ENCODE measurements around the gene JAZF1.

GRCh38 chr7:28207486-28208158 lies 27.0 kb upstream of the JAZF1 start:
- no peak for TF ChIP-seq CTCF (IDR thresholded peaks at IDR 0.05; ENCODE audit: low read depth, low read length, poor library complexity, severe bottlenecking)
- TF ChIP-seq EZH2phosphoT487 (IDR thresholded peaks at IDR 0.05; ENCODE audit: borderline replicate concordance, low read length): no peak

All from DOHH2 (cell line).